Measurements from ENCODE around the gene PDE10A.

GRCh38 chr6:165704045-165704748, 41.2 kb upstream of the PDE10A start:
- TF ChIP-seq, protein P1, sequence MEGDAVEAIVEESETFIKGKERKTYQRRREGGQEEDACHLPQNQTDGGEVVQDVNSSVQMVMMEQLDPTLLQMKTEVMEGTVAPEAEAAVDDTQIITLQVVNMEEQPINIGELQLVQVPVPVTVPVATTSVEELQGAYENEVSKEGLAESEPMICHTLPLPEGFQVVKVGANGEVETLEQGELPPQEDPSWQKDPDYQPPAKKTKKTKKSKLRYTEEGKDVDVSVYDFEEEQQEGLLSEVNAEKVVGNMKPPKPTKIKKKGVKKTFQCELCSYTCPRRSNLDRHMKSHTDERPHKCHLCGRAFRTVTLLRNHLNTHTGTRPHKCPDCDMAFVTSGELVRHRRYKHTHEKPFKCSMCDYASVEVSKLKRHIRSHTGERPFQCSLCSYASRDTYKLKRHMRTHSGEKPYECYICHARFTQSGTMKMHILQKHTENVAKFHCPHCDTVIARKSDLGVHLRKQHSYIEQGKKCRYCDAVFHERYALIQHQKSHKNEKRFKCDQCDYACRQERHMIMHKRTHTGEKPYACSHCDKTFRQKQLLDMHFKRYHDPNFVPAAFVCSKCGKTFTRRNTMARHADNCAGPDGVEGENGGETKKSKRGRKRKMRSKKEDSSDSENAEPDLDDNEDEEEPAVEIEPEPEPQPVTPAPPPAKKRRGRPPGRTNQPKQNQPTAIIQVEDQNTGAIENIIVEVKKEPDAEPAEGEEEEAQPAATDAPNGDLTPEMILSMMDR (IDR thresholded peaks at IDR 0.05; ENCODE audit: insufficient read depth, low read depth, low read length) = no peak
- no peak for TF ChIP-seq EZH2 (IDR thresholded peaks at IDR 0.05; ENCODE audit: insufficient read depth, low read length)
